ENCODE results near the gene CDK10.

DNA sequence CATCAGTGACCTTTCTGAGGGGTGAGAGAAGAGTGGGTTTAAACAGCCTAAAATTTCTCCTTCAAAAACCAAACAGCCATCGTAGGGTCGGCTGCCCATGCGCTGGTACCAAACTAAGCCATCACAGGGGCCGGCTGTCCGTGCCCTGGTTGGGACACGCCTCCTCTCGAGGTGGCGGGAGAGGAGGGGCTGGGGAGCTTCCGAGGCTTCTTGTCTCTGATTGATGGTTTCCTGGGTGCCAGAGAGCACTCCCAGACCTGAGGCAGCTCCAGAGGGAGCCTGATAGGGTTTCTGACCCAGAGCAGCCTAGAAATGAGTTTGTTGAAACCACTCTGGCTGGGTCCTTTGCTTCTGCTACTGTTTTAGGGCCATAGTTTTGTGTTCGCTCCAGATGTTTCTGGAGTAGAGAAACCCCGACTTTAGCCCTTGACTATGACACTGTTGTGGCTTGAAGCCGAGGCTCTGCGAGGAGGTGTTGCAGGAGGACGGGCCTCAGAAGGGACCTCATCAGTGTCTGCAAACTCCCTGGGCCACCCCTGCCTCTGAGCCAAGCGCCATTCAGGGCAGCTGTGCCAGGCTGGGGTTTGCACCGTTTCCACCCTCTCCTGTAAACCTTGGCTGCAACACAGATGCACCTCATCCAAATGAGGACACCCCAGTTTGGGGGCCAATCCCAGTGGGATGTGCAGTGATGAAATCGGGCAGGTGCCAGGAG, 41.1 kb downstream of the CDK10 start:
- TF ChIP-seq, protein P1, sequence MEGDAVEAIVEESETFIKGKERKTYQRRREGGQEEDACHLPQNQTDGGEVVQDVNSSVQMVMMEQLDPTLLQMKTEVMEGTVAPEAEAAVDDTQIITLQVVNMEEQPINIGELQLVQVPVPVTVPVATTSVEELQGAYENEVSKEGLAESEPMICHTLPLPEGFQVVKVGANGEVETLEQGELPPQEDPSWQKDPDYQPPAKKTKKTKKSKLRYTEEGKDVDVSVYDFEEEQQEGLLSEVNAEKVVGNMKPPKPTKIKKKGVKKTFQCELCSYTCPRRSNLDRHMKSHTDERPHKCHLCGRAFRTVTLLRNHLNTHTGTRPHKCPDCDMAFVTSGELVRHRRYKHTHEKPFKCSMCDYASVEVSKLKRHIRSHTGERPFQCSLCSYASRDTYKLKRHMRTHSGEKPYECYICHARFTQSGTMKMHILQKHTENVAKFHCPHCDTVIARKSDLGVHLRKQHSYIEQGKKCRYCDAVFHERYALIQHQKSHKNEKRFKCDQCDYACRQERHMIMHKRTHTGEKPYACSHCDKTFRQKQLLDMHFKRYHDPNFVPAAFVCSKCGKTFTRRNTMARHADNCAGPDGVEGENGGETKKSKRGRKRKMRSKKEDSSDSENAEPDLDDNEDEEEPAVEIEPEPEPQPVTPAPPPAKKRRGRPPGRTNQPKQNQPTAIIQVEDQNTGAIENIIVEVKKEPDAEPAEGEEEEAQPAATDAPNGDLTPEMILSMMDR (IDR thresholded peaks at IDR 0.05) = no peak
- TF ChIP-seq EP300 (IDR thresholded peaks at IDR 0.05) (no peak), POLR2A (IDR thresholded peaks at IDR 0.05; ENCODE audit: low read depth) (no peak), POLR2AphosphoS5 (IDR thresholded peaks at IDR 0.05) (no peak)

Measured in esophagus muscularis mucosa (tissue), 4 donors.